T-cell (primary cell): Measurements from ENCODE around the gene FAF2. TPM values are rescaled to one million over a fixed set of nuclear protein-coding genes. Genes with fewer than 3 reads are reported as not detected.
A peak's percentile ranks its signal among the peaks of the same experiment; 100 is the strongest.

Experiments used
- ATAC-seq, 4 experiments: fragments of 200-7000 bp in 3 of 4; fragments of 150-1000 bp in 1 of 4; cut with Tn5 transposase; replicated peaks in 1 of 4; 1 replicate in 3 of 4; 2 replicates in 1 of 4; pipeline ENCODE4 v1.10.0; 2021; ENCODE audit warnings: moderate library complexity in 3 of 4, mild to moderate bottlenecking in 2 of 4, moderate number of reproducible peaks in 1 of 4
- CTCF ChIA-PET, 2 donors: fragments of 300-600 bp; sonication (Branson Sonifier 250); formaldehyde crosslinking; loops; one replicate each; lab custom pipeline; 2022; ENCODE audit warnings: antibody characterized with exemption in 2 of 2; lab: Charles Lee
- POLR2A ChIA-PET, 2 donors: fragments of 300-600 bp; sonication (Branson Sonifier 250); formaldehyde crosslinking; loops; one replicate each; lab custom pipeline; 2022; ENCODE audit warnings: antibody characterized with exemption in 2 of 2; lab: Charles Lee
- DNase-seq, 35 experiments: peaks; one replicate each; pipeline versions ENCODE4 v3.0.0 to v3.0.0-alpha.2; 2013 to 2023
- H3K27ac ChIP-seq: one replicate; pipeline ENCODE4 v1.5.1; 2013; ENCODE audit warnings: low read length
- H3K27me3 ChIP-seq, 2 experiments: replicated peaks in 1 of 2; 1 replicate in 1 of 2; 2 replicates in 1 of 2; pipeline versions ENCODE4 v1.6.1 to v1.7.0; 2013; ENCODE audit warnings: low read length in 1 of 2, mixed read lengths in 1 of 2; ENCODE audit not compliant: control insufficient read depth in 2 of 2, insufficient read depth in 2 of 2; ENCODE audit errors: extremely low read depth in 1 of 2
- H3K36me3 ChIP-seq, 2 donors: 1 replicate in 1 of 2; 2 replicates in 1 of 2; pipeline versions ENCODE4 v1.6.1 to v1.7.0; 2013; ENCODE audit warnings: low read length in 1 of 2; ENCODE audit not compliant: control insufficient read depth in 2 of 2, insufficient read depth in 1 of 2; ENCODE audit errors: extremely low read depth in 1 of 2
- H3K4me1 ChIP-seq, 2 experiments: 1 replicate in 1 of 2; 2 replicates in 1 of 2; pipeline versions ENCODE4 v1.6.1 to v1.7.0; 2013; ENCODE audit warnings: low read length in 2 of 2, mixed read lengths in 1 of 2; ENCODE audit not compliant: insufficient read depth in 2 of 2, control insufficient read depth in 1 of 2; ENCODE audit errors: extremely low read depth in 1 of 2
- H3K4me3 ChIP-seq, 2 donors: 1 replicate in 1 of 2; 2 replicates in 1 of 2; pipeline versions ENCODE4 v1.5.1 to v1.7.0; 2013; ENCODE audit warnings: mild to moderate bottlenecking in 2 of 2, low read length in 1 of 2, moderate library complexity in 1 of 2; ENCODE audit not compliant: control insufficient read depth in 1 of 2; ENCODE audit errors: extremely low read depth in 1 of 2
- H3K9me3 ChIP-seq: 2 replicates; pipeline ENCODE4 v1.7.0; 2013
- H3K27ac Mint-ChIP-seq, 2 donors: one replicate each; pipeline ENCODE4 v1.8.0; 2020 to 2021; ENCODE audit warnings: mild to moderate bottlenecking in 2 of 2, mixed read lengths in 2 of 2
- H3K27me3 Mint-ChIP-seq, 2 donors: one replicate each; pipeline ENCODE4 v1.8.0; 2021 to 2022; ENCODE audit warnings: mixed read lengths in 2 of 2
- H3K36me3 Mint-ChIP-seq: one replicate; pipeline ENCODE4 v1.8.0; 2021; ENCODE audit warnings: mixed read lengths
- H3K4me1 Mint-ChIP-seq, 3 donors: one replicate each; pipeline ENCODE4 v1.8.0; 2020 to 2022; ENCODE audit warnings: mixed read lengths in 3 of 3, mild to moderate bottlenecking in 1 of 3
- H3K4me3 Mint-ChIP-seq, 3 donors: one replicate each; pipeline ENCODE4 v1.8.0; 2020 to 2022; ENCODE audit warnings: mild to moderate bottlenecking in 3 of 3, mixed read lengths in 3 of 3, moderate library complexity in 3 of 3
- H3K9me3 Mint-ChIP-seq, 3 donors: one replicate each; pipeline ENCODE4 v1.8.0; 2020 to 2022; ENCODE audit warnings: mixed read lengths in 3 of 3
- WGBS: methylation state at CpG from one replicate; pipeline ENCODE4 v1.1.5; 2013; ENCODE audit warnings: missing lambda C conversion rate; ENCODE audit not compliant: insufficient coverage; 5-methylcytosine and 5-hydroxymethylcytosine counted together
- total RNA-seq, 35 experiments: library from RNA in 6 of 35; stranded (reverse) in 6 of 35; fragments of 120-200 nt in 1 of 35; gene quantifications; one replicate each; pipeline versions ENCODE4 v1.2.1 to v1.2.4 and lab custom pipeline; 2013 to 2026

FAF2 gene
- total RNA-seq, 5 donors from 2014 or later (not counting 1 experiment from before 2014, with no cell fraction given), result 24.1 to 27.7 (median 26.2) TPM

DNA sequence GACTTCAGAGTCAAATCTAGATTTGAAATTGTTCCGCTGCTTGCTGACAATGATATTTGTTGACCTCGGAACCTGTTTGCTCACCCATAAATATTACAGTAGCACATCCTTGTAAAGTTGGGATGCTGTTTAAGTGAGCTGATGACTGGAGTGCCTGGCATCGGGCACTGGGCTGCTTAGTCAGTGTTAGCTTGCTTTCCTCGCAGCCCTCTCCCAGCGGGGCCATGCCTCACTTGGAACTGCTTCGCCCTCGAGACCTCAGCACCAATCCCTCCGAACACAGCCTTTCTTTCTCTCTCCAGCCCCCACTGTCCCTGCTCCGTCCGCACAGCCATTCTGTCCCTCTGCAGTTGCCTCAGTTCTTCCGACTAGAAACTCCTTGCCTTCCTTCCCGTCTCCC is 65.6 kb downstream of the FAF2 start:
- H3K27ac Mint-ChIP-seq, result peak overlapping the region in 1 of 2 donors; percentile 0
- ChIA-PET CTCF (no interaction called here), POLR2A (interaction anchor here in 1 of 2 donors (0.5 kb wide), 1 partner anchor 30 kb away, joined by 4 read pairs; no protein-coding TSS in a partner anchor)
- H3K9me3 ChIP-seq, result no peaks in the 10 kb centered on the region
- no peak overlapping the region for H3K4me3 ChIP-seq
- no peak overlapping the region for H3K4me3 Mint-ChIP-seq
- 98% methylated on average over 9 of the region's 12 CpGs for WGBS
- no peaks in the 10 kb centered on the region for H3K9me3 Mint-ChIP-seq
- peaks cover 3 to 14% of the 10 kb centered on the region in 2 experiments for H3K4me1 ChIP-seq
- DNase-seq, result no peak
- peaks cover 5 to 9% of the 10 kb centered on the region in 2 donors for H3K36me3 ChIP-seq
- no peak for ATAC-seq
- peaks cover 4% of the 10 kb centered on the region for H3K36me3 Mint-ChIP-seq
- H3K4me1 Mint-ChIP-seq, result peaks cover 13 to 24% (median 19%) of the 10 kb centered on the region in 3 donors
- no peak overlapping the region for H3K27ac ChIP-seq
- no peaks in the 10 kb centered on the region for H3K27me3 ChIP-seq
- no peaks in the 10 kb centered on the region for H3K27me3 Mint-ChIP-seq

DNA sequence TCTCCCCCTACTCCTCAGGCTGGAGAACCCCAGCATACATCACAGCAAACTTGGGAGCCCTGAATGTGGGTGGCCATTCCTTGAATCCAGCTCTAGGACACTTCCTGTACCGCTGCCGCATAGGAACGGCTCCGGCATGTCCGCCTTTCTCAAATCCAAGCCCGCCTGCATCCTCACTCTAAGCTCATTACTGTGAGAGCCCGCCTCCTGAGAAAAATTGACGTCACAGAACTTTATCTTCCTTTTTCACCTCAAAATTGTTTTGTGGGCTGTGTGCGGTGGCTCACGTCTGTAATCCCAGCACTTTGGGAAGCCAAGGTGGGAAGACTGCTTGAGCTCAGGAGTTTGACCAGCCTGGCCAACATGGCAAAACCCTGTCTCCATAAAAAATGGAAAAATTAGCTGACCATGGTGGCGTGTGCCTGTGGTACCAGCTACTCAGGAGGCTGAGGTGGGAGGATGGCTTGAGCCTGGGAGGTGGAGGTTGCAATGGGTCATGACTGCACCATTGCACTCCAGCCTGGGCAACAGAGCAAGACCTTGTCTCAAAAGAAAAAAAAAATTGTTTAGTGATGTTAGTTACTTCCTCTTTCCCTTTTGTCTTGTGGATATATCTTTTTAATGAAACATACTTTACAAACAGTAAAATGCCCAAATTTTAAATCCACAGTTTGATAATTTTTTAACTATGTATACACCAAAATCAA is 66.2 kb downstream of the FAF2 start:
- peaks cover 2% of the 10 kb centered on the region for H3K36me3 Mint-ChIP-seq
- Histone ChIP-seq H3K9me3 (no peaks in the 10 kb centered on the region), H3K4me3 (no peak overlapping the region), H3K4me1 (peaks cover 3 to 14% of the 10 kb centered on the region in 2 experiments), H3K27me3 (no peaks in the 10 kb centered on the region), H3K36me3 (peaks cover 2 to 7% of the 10 kb centered on the region in 2 donors), H3K27ac (no peak overlapping the region)
- DNase-seq, result no peak
- peaks cover 13 to 24% (median 19%) of the 10 kb centered on the region in 3 donors for H3K4me1 Mint-ChIP-seq
- WGBS, result 89% methylated on average over 9 of the region's 11 CpGs
- ChIA-PET CTCF (no interaction called here), POLR2A (interaction anchor here in 1 of 2 donors (0.5 kb wide), 1 partner anchor 29 kb away, joined by 4 read pairs; no protein-coding TSS in a partner anchor)
- H3K27ac Mint-ChIP-seq, result peak overlapping the region in 1 of 2 donors; percentile 0
- H3K27me3 Mint-ChIP-seq, result no peaks in the 10 kb centered on the region
- no peak for ATAC-seq
- H3K9me3 Mint-ChIP-seq, result no peaks in the 10 kb centered on the region
- no peak overlapping the region for H3K4me3 Mint-ChIP-seq

DNA sequence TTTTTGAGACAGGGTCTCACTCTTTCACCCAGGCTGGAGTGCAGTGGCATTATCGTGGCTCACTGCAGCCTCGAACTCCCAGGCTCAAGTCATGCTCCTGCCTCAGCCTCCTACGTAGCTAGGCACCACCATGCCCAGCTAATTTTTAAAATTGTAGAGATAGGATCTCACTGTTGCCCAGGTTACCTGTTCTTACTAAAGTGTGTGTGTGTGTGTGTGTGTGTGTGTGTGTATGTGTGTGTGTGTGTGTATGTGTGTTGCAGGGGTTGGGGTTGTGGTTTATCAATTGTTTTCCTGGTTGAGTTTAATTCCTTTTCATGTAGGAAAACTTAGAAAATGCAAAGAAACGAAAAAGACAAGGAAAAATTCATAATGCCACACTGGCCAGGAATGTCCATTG is 67.2 kb downstream of the FAF2 start:
- no peaks in the 10 kb centered on the region for H3K36me3 ChIP-seq
- H3K4me1 ChIP-seq, result peaks cover 3 to 14% of the 10 kb centered on the region in 2 experiments
- no CpG with 5 or more reads among the region's 4 CpGs for WGBS
- Mint-ChIP-seq H3K9me3 (no peaks in the 10 kb centered on the region), H3K36me3 (no peaks in the 10 kb centered on the region), H3K4me1 (peaks cover 16 to 24% (median 19%) of the 10 kb centered on the region in 3 donors), H3K27me3 (no peaks in the 10 kb centered on the region), H3K27ac (no peak overlapping the region), H3K4me3 (no peak overlapping the region)
- CTCF ChIA-PET, result no interaction called here
- no peak overlapping the region for H3K27ac ChIP-seq
- H3K9me3 ChIP-seq, result no peaks in the 10 kb centered on the region
- ATAC-seq, result no peak
- POLR2A ChIA-PET, result no interaction called here
- DNase-seq, result no peak
- H3K4me3 ChIP-seq, result no peak overlapping the region
- no peaks in the 10 kb centered on the region for H3K27me3 ChIP-seq

DNA sequence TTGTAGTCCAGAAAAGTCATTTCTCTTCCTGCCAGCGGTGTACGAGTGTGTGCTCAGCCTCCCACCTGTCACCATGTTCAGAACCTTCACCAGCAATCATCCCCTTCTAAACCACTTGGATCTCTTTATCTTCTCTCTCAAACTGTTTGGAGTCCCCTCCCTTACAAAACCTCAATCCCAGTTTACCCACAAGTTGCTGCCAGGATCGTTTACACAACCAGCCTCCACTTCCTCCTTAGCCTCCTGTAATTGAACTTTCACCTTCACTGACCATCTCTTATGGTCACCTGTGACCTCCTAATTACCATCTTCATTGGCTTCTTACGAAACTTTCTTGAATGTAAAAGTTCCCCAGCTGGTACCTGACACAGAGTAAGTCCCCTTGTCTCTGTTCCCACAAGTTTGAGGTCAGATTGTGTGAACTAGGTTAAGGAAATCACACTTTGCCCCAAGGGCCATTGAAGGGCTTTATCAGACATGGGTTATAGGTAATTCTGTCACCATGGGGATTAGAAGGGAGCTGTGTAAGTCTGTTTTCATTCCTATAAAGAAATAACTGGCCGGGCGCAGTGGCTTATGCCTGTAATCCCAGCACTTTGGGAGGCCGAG is 69.0 kb downstream of the FAF2 start:
- Histone ChIP-seq H3K4me1 (peaks cover 3 to 14% of the 10 kb centered on the region in 2 experiments), H3K36me3 (no peaks in the 10 kb centered on the region), H3K4me3 (no peak overlapping the region), H3K27ac (no peak overlapping the region), H3K27me3 (no peaks in the 10 kb centered on the region), H3K9me3 (no peaks in the 10 kb centered on the region)
- CTCF ChIA-PET, result no interaction called here
- no peak for ATAC-seq
- peak overlapping the region in 1 of 3 donors; percentile 6 for H3K4me3 Mint-ChIP-seq
- peak in 1 of 35 experiments; percentile 43 for DNase-seq
- H3K27ac Mint-ChIP-seq, result no peak overlapping the region
- POLR2A ChIA-PET, result interaction anchor here in 1 of 2 donors (0.6 kb wide), 1 partner anchor 20 kb away, joined by 3 read pairs; the partner anchor contains the start of gene RNF44
- peaks cover 19 to 25% (median 22%) of the 10 kb centered on the region in 3 donors for H3K4me1 Mint-ChIP-seq
- WGBS, result 42% methylated on average over 3 of the region's 7 CpGs
- H3K9me3 Mint-ChIP-seq, result no peaks in the 10 kb centered on the region
- H3K36me3 Mint-ChIP-seq, result no peaks in the 10 kb centered on the region
- H3K27me3 Mint-ChIP-seq, result no peaks in the 10 kb centered on the region

DNA sequence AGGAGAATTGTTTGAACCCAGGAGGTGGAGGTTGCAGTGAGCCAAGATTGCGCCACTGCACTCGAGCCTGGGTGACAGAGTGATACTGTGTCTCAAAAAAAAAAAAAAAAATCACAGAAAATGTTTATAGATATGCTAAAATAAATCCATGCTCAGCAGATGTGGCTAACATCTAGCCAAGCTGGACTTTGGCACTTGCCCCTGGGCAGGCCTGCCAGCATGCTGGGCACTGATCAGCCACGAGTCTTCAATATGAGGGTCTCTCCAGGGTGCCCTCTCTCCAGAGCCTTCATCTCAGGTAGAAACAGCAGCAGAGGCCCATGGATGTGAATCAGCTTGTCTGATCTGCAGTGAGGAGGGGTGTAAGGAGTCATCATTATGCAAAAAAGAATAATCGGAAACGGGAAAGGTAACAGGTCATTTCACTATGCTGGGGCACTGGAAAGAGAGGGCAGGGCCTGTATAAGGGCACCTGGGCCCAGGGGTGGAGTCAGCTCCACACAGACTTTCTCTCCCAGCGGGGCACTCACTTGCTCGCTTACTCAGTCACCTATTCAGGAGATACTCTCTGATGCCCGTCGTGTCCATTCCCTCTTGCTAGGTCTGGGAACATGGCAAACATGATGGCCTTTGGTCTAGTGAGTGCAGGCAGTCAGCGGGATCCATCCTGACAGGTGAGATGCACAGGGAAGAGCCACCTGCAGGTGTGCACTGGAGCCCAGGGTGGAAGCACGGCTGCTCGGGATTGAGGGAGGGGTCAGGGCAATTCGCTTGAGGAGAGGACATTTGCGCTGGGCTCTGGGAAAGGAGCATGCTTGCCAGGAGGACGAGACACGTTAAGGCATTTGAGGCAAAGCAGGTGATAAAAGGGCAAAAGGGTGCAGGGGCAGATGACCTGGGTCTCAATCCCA is 71.9 kb downstream of the FAF2 start:
- ChIA-PET CTCF (no interaction called here), POLR2A (no interaction called here)
- Mint-ChIP-seq H3K36me3 (no peaks in the 10 kb centered on the region), H3K9me3 (no peaks in the 10 kb centered on the region), H3K4me1 (peaks cover 17 to 29% (median 23%) of the 10 kb centered on the region in 3 donors), H3K4me3 (no peak overlapping the region), H3K27ac (no peak overlapping the region), H3K27me3 (no peaks in the 10 kb centered on the region)
- H3K4me1 ChIP-seq, result peaks cover 3 to 22% of the 10 kb centered on the region in 2 experiments
- no peaks in the 10 kb centered on the region for H3K27me3 ChIP-seq
- H3K36me3 ChIP-seq, result no peaks in the 10 kb centered on the region
- H3K4me3 ChIP-seq, result no peak overlapping the region
- ATAC-seq (no peak), DNase-seq (no peak)
- no peaks in the 10 kb centered on the region for H3K9me3 ChIP-seq
- 77% methylated on average over 13 of the region's 16 CpGs for WGBS
- H3K27ac ChIP-seq, result no peak overlapping the region

DNA sequence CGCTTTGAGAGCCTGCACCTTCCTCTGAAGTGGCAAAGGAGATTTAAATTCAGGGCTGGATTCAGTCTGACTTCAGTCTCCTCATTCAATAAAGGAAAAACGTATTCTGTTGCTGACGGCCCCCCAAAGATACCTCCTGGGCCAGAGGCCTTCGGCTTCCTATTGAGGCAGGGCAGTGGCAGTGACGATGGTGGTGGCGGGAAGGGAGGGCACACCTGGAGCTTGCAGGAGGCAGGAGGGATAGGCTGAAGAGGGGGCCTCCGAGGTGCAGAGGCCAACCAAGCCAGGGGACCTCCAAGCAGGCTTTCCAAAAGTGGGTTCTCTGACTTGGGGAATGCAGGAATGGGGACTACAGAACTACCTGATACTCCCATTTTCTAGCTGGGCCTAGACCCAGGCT is 73.1 kb downstream of the FAF2 start:
- no peak overlapping the region for H3K27ac Mint-ChIP-seq
- H3K9me3 ChIP-seq, result no peaks in the 10 kb centered on the region
- no peaks in the 10 kb centered on the region for H3K36me3 Mint-ChIP-seq
- POLR2A ChIA-PET, result no interaction called here
- ATAC-seq (no peak), DNase-seq (no peak)
- H3K4me3 Mint-ChIP-seq, result no peak overlapping the region
- CTCF ChIA-PET, result no interaction called here
- no peaks in the 10 kb centered on the region for H3K27me3 Mint-ChIP-seq
- H3K27me3 ChIP-seq, result no peaks in the 10 kb centered on the region
- no peaks in the 10 kb centered on the region for H3K9me3 Mint-ChIP-seq
- no peak overlapping the region for H3K27ac ChIP-seq
- H3K4me1 ChIP-seq, result peaks cover 0 to 19% of the 10 kb centered on the region in 2 experiments
- no CpG with 5 or more reads among the region's 7 CpGs for WGBS
- H3K4me1 Mint-ChIP-seq, result peaks cover 15 to 29% (median 19%) of the 10 kb centered on the region in 3 donors
- H3K36me3 ChIP-seq, result no peaks in the 10 kb centered on the region
- H3K4me3 ChIP-seq, result no peak overlapping the region
